ENCODE results near the gene ZNF618.

DNA sequence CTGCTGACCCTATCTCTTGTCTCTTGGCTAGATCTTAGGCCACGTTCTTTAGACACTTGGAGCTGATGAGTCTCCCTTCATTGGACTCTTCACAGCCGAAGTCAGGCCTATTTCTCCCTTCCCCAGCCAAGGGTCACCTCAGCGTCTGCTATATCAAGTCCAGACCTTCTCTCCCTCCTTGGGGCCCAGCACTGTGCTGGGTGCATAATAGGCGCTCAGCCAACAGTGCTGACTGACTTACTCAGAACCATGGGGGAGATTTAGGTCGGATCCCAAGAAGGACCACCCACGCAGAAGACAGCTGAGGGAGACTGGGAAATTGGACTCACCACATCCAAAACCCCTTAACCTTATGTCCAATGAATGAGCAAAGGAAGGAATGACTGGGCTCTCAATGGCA lies 207.6 kb downstream of the ZNF618 start:
- TF ChIP-seq, protein P1, sequence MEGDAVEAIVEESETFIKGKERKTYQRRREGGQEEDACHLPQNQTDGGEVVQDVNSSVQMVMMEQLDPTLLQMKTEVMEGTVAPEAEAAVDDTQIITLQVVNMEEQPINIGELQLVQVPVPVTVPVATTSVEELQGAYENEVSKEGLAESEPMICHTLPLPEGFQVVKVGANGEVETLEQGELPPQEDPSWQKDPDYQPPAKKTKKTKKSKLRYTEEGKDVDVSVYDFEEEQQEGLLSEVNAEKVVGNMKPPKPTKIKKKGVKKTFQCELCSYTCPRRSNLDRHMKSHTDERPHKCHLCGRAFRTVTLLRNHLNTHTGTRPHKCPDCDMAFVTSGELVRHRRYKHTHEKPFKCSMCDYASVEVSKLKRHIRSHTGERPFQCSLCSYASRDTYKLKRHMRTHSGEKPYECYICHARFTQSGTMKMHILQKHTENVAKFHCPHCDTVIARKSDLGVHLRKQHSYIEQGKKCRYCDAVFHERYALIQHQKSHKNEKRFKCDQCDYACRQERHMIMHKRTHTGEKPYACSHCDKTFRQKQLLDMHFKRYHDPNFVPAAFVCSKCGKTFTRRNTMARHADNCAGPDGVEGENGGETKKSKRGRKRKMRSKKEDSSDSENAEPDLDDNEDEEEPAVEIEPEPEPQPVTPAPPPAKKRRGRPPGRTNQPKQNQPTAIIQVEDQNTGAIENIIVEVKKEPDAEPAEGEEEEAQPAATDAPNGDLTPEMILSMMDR (conservative IDR thresholded peaks at IDR 0.05; ENCODE audit: low read depth, low read length) = no peak
- TF ChIP-seq EZH2 (IDR thresholded peaks at IDR 0.05; ENCODE audit: borderline replicate concordance, low read depth, low read length, poor library complexity, severe bottlenecking) = no peak

Data from A673 (cell line).